LNCaP clone FGC (cell line): Measurements from ENCODE around the gene C1QB.
A peak's percentile ranks its signal among the peaks of the same experiment; 100 is the strongest.

Source experiments
- DNase-seq: peaks from one replicate; pipeline ENCODE4 v3.0.0-alpha.2; 2011; ENCODE audit warnings: low read depth
- H3K4me3 ChIP-seq: 2 replicates; pipeline ENCODE4 v1.5.1; 2011; ENCODE audit warnings: mild to moderate bottlenecking, low read depth, low read length, control low read depth
- TF ChIP-seq, protein P1 (sequence below): IDR thresholded peaks from 2 replicates; pipeline ENCODE4 v1.5.1; 2012; ENCODE audit warnings: mild to moderate bottlenecking; ENCODE audit not compliant: control insufficient read depth, insufficient read depth; ENCODE audit errors: extremely low read depth

C1QB gene

GRCh38 chr1:22677931-22678896 is 25.2 kb downstream of the C1QB start:
- no peak for DNase-seq
- no peak overlapping the region for H3K4me3 ChIP-seq
- TF ChIP-seq, protein P1, sequence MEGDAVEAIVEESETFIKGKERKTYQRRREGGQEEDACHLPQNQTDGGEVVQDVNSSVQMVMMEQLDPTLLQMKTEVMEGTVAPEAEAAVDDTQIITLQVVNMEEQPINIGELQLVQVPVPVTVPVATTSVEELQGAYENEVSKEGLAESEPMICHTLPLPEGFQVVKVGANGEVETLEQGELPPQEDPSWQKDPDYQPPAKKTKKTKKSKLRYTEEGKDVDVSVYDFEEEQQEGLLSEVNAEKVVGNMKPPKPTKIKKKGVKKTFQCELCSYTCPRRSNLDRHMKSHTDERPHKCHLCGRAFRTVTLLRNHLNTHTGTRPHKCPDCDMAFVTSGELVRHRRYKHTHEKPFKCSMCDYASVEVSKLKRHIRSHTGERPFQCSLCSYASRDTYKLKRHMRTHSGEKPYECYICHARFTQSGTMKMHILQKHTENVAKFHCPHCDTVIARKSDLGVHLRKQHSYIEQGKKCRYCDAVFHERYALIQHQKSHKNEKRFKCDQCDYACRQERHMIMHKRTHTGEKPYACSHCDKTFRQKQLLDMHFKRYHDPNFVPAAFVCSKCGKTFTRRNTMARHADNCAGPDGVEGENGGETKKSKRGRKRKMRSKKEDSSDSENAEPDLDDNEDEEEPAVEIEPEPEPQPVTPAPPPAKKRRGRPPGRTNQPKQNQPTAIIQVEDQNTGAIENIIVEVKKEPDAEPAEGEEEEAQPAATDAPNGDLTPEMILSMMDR: no peak

DNA sequence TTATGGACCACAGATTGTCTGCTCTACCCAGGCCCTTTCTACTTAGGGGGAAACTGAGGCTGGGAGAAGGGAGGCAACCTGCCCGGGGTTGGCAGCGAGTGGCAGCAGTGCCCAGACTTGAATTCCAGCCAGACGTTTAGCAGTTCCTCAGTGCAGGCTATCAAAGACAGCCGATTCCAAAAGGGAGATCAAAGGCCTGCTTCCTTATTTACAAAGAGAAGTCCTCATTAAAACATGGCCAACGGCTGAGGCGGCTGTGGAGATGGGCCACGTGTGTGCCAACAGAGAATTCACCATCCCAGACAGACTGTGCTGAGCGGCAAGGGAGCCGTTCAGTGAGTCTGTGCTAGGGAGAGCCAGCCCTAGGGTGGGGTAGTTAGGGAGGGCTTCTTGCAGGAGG is 27.7 kb downstream of the C1QB start:
- peak; percentile 17 for DNase-seq
- H3K4me3 ChIP-seq: no peak overlapping the region
- TF ChIP-seq, protein P1: no peak

DNA sequence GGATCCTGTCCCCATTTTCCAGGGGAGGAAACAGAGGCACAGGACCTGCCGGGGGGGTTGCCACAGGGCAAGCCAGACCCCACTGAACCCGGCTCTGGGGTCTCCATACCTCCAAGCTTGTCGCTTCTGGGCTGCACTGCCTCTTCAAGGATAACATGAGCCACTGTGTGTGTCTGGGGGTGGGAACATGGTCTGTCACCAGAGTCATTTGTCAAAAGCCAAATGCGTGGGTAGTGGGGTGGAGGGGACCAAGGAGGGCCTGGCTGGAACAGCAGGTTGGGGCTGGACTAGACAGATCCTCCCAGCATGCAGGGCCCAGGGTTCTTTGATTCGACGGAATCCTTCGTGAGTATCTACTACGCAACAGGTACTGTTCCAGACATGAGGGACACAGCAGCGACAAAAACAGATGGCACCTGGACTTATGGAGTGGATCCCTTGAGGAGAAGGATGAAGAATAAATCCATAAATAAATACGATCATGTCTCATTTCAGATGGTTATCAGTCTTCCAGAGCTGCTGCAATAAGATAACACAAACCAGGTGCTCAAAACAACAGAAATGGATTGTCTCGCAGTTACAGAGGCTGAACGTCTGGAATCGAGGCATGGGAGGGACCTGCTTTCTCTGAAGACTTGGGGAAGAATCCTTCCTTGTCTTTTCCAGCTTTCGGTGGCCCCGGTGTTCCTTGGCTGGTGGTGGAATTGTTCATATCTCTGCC is 28.7 kb downstream of the C1QB start:
- TF ChIP-seq, protein P1: no peak

GRCh38 chr1:22683547-22683946 is 30.5 kb downstream of the C1QB start:
- TF ChIP-seq, protein P1: no peak
- DNase-seq: no peak
- H3K4me3 ChIP-seq: no peak overlapping the region

More for the DNA sequence above, 28.7 kb downstream of the C1QB start:
- DNase-seq: no peak
- no peak overlapping the region for H3K4me3 ChIP-seq

DNA sequence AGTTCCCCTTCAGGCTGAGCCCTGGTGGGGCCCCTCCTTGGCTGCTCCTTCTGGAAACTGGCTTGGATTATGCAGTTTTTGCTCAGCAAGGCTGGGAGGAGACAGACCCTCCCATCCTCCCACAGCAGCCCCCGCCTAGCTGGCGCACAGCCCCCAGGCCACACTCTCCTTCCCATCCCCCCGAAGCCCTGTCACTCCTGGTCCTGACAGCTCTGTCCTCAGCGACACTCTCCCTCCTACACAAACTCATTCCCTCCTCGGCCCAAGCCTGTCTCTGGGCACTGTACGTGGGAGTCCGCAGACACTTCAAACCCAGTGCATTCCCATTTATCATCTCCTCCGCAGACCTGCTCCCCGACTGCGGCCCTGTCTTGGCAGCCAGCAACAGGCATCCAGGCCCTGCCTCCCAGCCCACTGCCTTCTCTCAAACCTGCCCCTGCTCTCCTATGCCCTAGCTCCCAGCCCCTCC is 32.6 kb downstream of the C1QB start:
- H3K4me3 ChIP-seq: no peak overlapping the region
- DNase-seq: no peak
- TF ChIP-seq, protein P1: no peak

DNA sequence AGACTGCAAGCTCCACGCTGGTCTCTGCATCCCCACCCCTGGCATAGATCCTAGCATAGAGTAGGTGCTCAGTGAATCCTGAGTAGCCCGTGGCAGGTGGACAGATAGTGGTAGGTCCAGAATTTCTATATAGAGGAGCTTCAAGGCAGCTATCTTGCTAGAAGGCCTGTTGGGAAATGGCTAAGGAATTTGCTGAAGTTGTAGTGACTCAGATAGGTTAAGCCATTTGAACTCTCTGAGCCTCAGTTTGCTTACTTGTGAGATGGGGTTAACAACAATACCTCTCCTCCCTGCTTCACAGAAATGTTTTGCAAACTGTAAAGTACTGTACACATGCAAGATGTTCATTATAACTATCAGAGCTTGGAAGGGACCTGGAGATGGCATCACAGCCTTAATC is 34.2 kb downstream of the C1QB start:
- TF ChIP-seq, protein P1: no peak
- no peak for DNase-seq

More for the DNA sequence above, 34.2 kb downstream of the C1QB start:
- H3K4me3 ChIP-seq: no peak overlapping the region
